WTC11 (cell line): ENCODE data around the gene GTSE1. TPM values are rescaled to one million over a fixed set of nuclear protein-coding genes. Genes with fewer than 3 reads are reported as not detected.

Experiments
- ATAC-seq: fragments of 200-7000 bp; cut with Tn5 transposase; 2 replicates; pipeline ENCODE4 v1.10.0; 2021; ENCODE audit warnings: mild to moderate bottlenecking, moderate library complexity
- CTCF ChIA-PET: fragments of 300-600 bp; sonication (Branson Sonifier 250); formaldehyde crosslinking; loops from one replicate; lab custom pipeline; 2021; ENCODE audit warnings: antibody characterized with exemption; lab: Charles Lee
- POLR2A ChIA-PET: fragments of 350-600 bp; sonication (Branson Sonifier 250); formaldehyde crosslinking; loops from one replicate; lab custom pipeline; 2021; ENCODE audit warnings: antibody characterized with exemption; lab: Charles Lee
- DNase-seq: peaks from one replicate; pipeline ENCODE4 v3.0.0; 2021; ENCODE audit warnings: low spot score
- H3K27ac Mint-ChIP-seq: 2 replicates; pipeline ENCODE4 v1.8.0; 2021; ENCODE audit warnings: mixed read lengths
- H3K27me3 Mint-ChIP-seq: 2 replicates; pipeline ENCODE4 v1.8.0; 2021; ENCODE audit warnings: low read depth, mild to moderate bottlenecking, moderate library complexity, mixed read lengths
- H3K36me3 Mint-ChIP-seq: 2 replicates; pipeline ENCODE4 v1.8.0; 2021; ENCODE audit warnings: mixed read lengths
- H3K4me1 Mint-ChIP-seq: 2 replicates; pipeline ENCODE4 v1.8.0; 2022; ENCODE audit warnings: mixed read lengths
- H3K4me3 Mint-ChIP-seq: 2 replicates; pipeline ENCODE4 v1.8.0; 2021; ENCODE audit warnings: mild to moderate bottlenecking, moderate library complexity, mixed read lengths
- H3K9me3 Mint-ChIP-seq: 2 replicates; pipeline ENCODE4 v1.8.0; 2021; ENCODE audit warnings: mixed read lengths
- ARID4B ChIP-seq: sonication (generic); formaldehyde crosslinking; IDR thresholded peaks from 2 replicates; pipeline ENCODE4 v1.8.0; 2023; ENCODE audit warnings: missing genetic modification reagents, mild to moderate bottlenecking, borderline replicate concordance
- ATF2 ChIP-seq: sonication (generic); formaldehyde crosslinking; IDR thresholded peaks from 2 replicates; pipeline ENCODE4 v1.8.1; 2022; ENCODE audit warnings: low read depth, missing genetic modification reagents, borderline replicate concordance
- CTCF ChIP-seq: fragments of 200-600 bp; IDR thresholded peaks from 2 replicates; pipeline ENCODE4 v1.8.0; 2022; ENCODE audit warnings: antibody characterized with exemption
- E2F1 ChIP-seq: sonication (generic); formaldehyde crosslinking; IDR thresholded peaks from 2 replicates; pipeline ENCODE4 v1.8.0; 2022; ENCODE audit warnings: mild to moderate bottlenecking, missing genetic modification reagents
- EMX1 ChIP-seq: fragments of 250-450 bp; sonication (Bioruptor Pico); IDR thresholded peaks from 2 replicates; pipeline ENCODE4 v1.8.0; 2021; ENCODE audit warnings: mild to moderate bottlenecking
- ESRRA ChIP-seq: sonication (generic); formaldehyde crosslinking; IDR thresholded peaks from 2 replicates; pipeline ENCODE4 v1.8.1; 2022; ENCODE audit warnings: mild to moderate bottlenecking, missing genetic modification reagents, borderline replicate concordance
- HMGXB4 ChIP-seq: sonication (generic); formaldehyde crosslinking; IDR thresholded peaks from 2 replicates; pipeline ENCODE4 v1.8.1; 2023; ENCODE audit warnings: mild to moderate bottlenecking, moderate library complexity, missing genetic modification reagents
- NFE2L1 ChIP-seq: sonication (generic); formaldehyde crosslinking; IDR thresholded peaks from 2 replicates; pipeline ENCODE4 v1.8.1; 2023; ENCODE audit warnings: missing genetic modification reagents
- NR2C2 ChIP-seq: sonication (generic); formaldehyde crosslinking; IDR thresholded peaks from 2 replicates; pipeline ENCODE4 v1.8.0; 2022; ENCODE audit warnings: mild to moderate bottlenecking, missing genetic modification reagents
- RORB ChIP-seq: fragments of 250-450 bp; sonication (Bioruptor Pico); IDR thresholded peaks from 2 replicates; pipeline ENCODE4 v1.9.0; 2021; ENCODE audit warnings: mild to moderate bottlenecking
- ZBTB43 ChIP-seq: sonication (generic); formaldehyde crosslinking; IDR thresholded peaks from 2 replicates; pipeline ENCODE4 v1.8.1; 2023; ENCODE audit warnings: mild to moderate bottlenecking, missing genetic modification reagents
- ZNF121 ChIP-seq: sonication (generic); formaldehyde crosslinking; IDR thresholded peaks from 2 replicates; pipeline ENCODE4 v1.8.0; 2023; ENCODE audit warnings: missing genetic modification reagents
- ZNF219 ChIP-seq: sonication (generic); formaldehyde crosslinking; IDR thresholded peaks from 2 replicates; pipeline ENCODE4 v1.8.0; 2023; ENCODE audit warnings: missing genetic modification reagents, mild to moderate bottlenecking, borderline replicate concordance
- ZNF396 ChIP-seq: fragments of 250-450 bp; sonication (Bioruptor Pico); IDR thresholded peaks from 2 replicates; pipeline ENCODE4 v1.8.0; 2021; ENCODE audit warnings: mild to moderate bottlenecking, moderate library complexity, borderline replicate concordance
- ZNF425 ChIP-seq: fragments of 250-450 bp; sonication (Bioruptor Pico); conservative IDR thresholded peaks from 2 replicates; pipeline ENCODE4 v1.9.0; 2021; ENCODE audit warnings: mild to moderate bottlenecking
- ZNF512 ChIP-seq: sonication (generic); formaldehyde crosslinking; IDR thresholded peaks from 2 replicates; pipeline ENCODE4 v1.8.1; 2022; ENCODE audit warnings: missing genetic modification reagents, borderline replicate concordance
- total RNA-seq: library from RNA; stranded (reverse); gene quantifications from 3 replicates; pipeline ENCODE4 v1.2.3, GENCODE V29; 2021

Gene GTSE1
- total RNA-seq, 1 experiment from 2014 or later: 56.1 TPM

- no peak for TF ChIP-seq CTCF
- no peak for TF ChIP-seq ZNF425 (CRISPR knock-in tag)
- no peak for TF ChIP-seq ZBTB43 (CRISPR knock-in tag)
- TF ChIP-seq HMGXB4 (CRISPR knock-in tag): no peak
- no peak for TF ChIP-seq ATF2 (CRISPR knock-in tag)
- TF ChIP-seq NR2C2 (CRISPR knock-in tag): no peak
- TF ChIP-seq ZNF512 (CRISPR knock-in tag): no peak
These were observed 3.8 kb downstream of the GTSE1 start (continued) for GRCh38 chr22:46300491-46300890.

- DNase-seq: no peak
- CTCF ChIA-PET: no interaction called here
- peaks cover 49% of the 10 kb centered on the region for H3K36me3 Mint-ChIP-seq
- TF ChIP-seq ZNF219 (CRISPR knock-in tag) (no peak), ZNF121 (CRISPR knock-in tag) (no peak), HMGXB4 (CRISPR knock-in tag) (no peak), ZNF396 (CRISPR knock-in tag) (no peak), NFE2L1 (no peak), EMX1 (CRISPR knock-in tag) (no peak), E2F1 (no peak), RORB (CRISPR knock-in tag) (no peak), ARID4B (CRISPR knock-in tag) (no peak), ESRRA (CRISPR knock-in tag) (no peak)
These were observed 6.8 kb downstream of the GTSE1 start for GRCh38 chr22:46303347-46303965.

More at GRCh38 chr22:46303347-46303965, 6.8 kb downstream of the GTSE1 start:
- no peak for ATAC-seq
- H3K4me1 Mint-ChIP-seq: peaks cover 10% of the 10 kb centered on the region
- H3K27ac Mint-ChIP-seq: peak overlapping the region; percentile 26; the same call in 1 of the 2 replicates
- no peak overlapping the region for H3K4me3 Mint-ChIP-seq
- POLR2A ChIA-PET: interaction anchor here (0.7 kb wide), 1 partner anchor 43 kb away, joined by 7 read pairs; no protein-coding TSS in a partner anchor
- H3K27me3 Mint-ChIP-seq: no peaks in the 10 kb centered on the region
- no peaks in the 10 kb centered on the region for H3K9me3 Mint-ChIP-seq
